Measurements from ENCODE around the gene MORC1.

Gene MORC1

GRCh38 chr3:109035082-109035481 is 82.9 kb downstream of the MORC1 start:
- no peak for DNase-seq
- no peak overlapping the region for H3K4me3 Mint-ChIP-seq
- no peaks in the 10 kb centered on the region for H3K4me1 Mint-ChIP-seq
- no peaks in the 10 kb centered on the region for H3K36me3 Mint-ChIP-seq
- peaks cover 4% of the 10 kb centered on the region for H3K27me3 Mint-ChIP-seq
- H3K9me3 Mint-ChIP-seq, result no peaks in the 10 kb centered on the region
- CTCF ChIA-PET, result interaction anchor here (1.7 kb wide), 1 partner anchor 12 kb away, joined by 5 read pairs; no protein-coding TSS in a partner anchor
- H3K27ac Mint-ChIP-seq, result no peak overlapping the region

GRCh38 chr3:109033000-109033660 is 84.8 kb downstream of the MORC1 start:
- Mint-ChIP-seq H3K36me3 (no peaks in the 10 kb centered on the region), H3K4me3 (no peak overlapping the region), H3K27ac (no peak overlapping the region), H3K9me3 (no peaks in the 10 kb centered on the region), H3K27me3 (peaks cover 3% of the 10 kb centered on the region), H3K4me1 (no peaks in the 10 kb centered on the region)
- DNase-seq, result no peak
- CTCF ChIA-PET, result no interaction called here

GRCh38 chr3:109028753-109029152 is 89.2 kb downstream of the MORC1 start:
- no peak overlapping the region for H3K4me3 Mint-ChIP-seq
- no peaks in the 10 kb centered on the region for H3K4me1 Mint-ChIP-seq
- H3K27ac Mint-ChIP-seq, result no peak overlapping the region
- H3K36me3 Mint-ChIP-seq, result no peaks in the 10 kb centered on the region
- CTCF ChIA-PET, result no interaction called here
- no peaks in the 10 kb centered on the region for H3K9me3 Mint-ChIP-seq
- no peak for DNase-seq
- H3K27me3 Mint-ChIP-seq, result no peaks in the 10 kb centered on the region

GRCh38 chr3:109026821-109027220 is 91.1 kb downstream of the MORC1 start:
- no peaks in the 10 kb centered on the region for H3K4me1 Mint-ChIP-seq
- H3K27me3 Mint-ChIP-seq, result no peaks in the 10 kb centered on the region
- no peak for DNase-seq
- no peak overlapping the region for H3K27ac Mint-ChIP-seq
- H3K36me3 Mint-ChIP-seq, result no peaks in the 10 kb centered on the region
- no peak overlapping the region for H3K4me3 Mint-ChIP-seq
- CTCF ChIA-PET, result interaction anchor here (0.7 to 1.0 kb wide), 2 partner anchors 45 to 54 kb away, joined by 3 to 5 read pairs; no protein-coding TSS in a partner anchor
- no peaks in the 10 kb centered on the region for H3K9me3 Mint-ChIP-seq

- Mint-ChIP-seq H3K27me3 (no peaks in the 10 kb centered on the region), H3K9me3 (no peaks in the 10 kb centered on the region), H3K4me1 (no peaks in the 10 kb centered on the region), H3K4me3 (no peak overlapping the region), H3K36me3 (no peaks in the 10 kb centered on the region), H3K27ac (no peak overlapping the region)
- no peak for DNase-seq
- CTCF ChIA-PET, result interaction anchor here (1.0 to 3.3 kb wide), 2 partner anchors 55 to 57 kb away, joined by 5 to 30 read pairs; no protein-coding TSS in a partner anchor
Measured at GRCh38 chr3:109025896-109026295, 92.0 kb downstream of the MORC1 start.

- CTCF ChIA-PET, result interaction anchor here (0.8 to 3.3 kb wide), 24 partner anchors 9 to 552 kb away, joined by 3 to 30 read pairs (median 4); no protein-coding TSS in a partner anchor
- H3K4me3 Mint-ChIP-seq, result no peak overlapping the region
- H3K27ac Mint-ChIP-seq, result no peak overlapping the region
- peak; percentile 58 for DNase-seq
- H3K9me3 Mint-ChIP-seq, result no peaks in the 10 kb centered on the region
- no peaks in the 10 kb centered on the region for H3K4me1 Mint-ChIP-seq
- peaks cover 5% of the 10 kb centered on the region for H3K27me3 Mint-ChIP-seq
- no peaks in the 10 kb centered on the region for H3K36me3 Mint-ChIP-seq
Measured at GRCh38 chr3:109023656-109024254, 94.2 kb downstream of the MORC1 start.

GRCh38 chr3:109023167-109023566 is 94.8 kb downstream of the MORC1 start:
- Mint-ChIP-seq H3K27ac (no peak overlapping the region), H3K4me3 (no peak overlapping the region), H3K4me1 (no peaks in the 10 kb centered on the region), H3K9me3 (no peaks in the 10 kb centered on the region), H3K36me3 (no peaks in the 10 kb centered on the region), H3K27me3 (peaks cover 7% of the 10 kb centered on the region)
- CTCF ChIA-PET, result interaction anchor here (0.8 to 3.3 kb wide), 22 partner anchors 8 to 551 kb away, joined by 3 to 30 read pairs (median 4); no protein-coding TSS in a partner anchor
- DNase-seq, result no peak

GRCh38 chr3:109021556-109021955 is 96.4 kb downstream of the MORC1 start:
- H3K36me3 Mint-ChIP-seq, result no peaks in the 10 kb centered on the region
- H3K27ac Mint-ChIP-seq, result no peak overlapping the region
- no peak overlapping the region for H3K4me3 Mint-ChIP-seq
- H3K27me3 Mint-ChIP-seq, result peaks cover 10% of the 10 kb centered on the region
- CTCF ChIA-PET, result interaction anchor here (1.1 to 1.6 kb wide), 2 partner anchors 50 to 64 kb away, joined by 3 read pairs; no protein-coding TSS in a partner anchor
- DNase-seq, result no peak
- H3K4me1 Mint-ChIP-seq, result no peaks in the 10 kb centered on the region
- H3K9me3 Mint-ChIP-seq, result no peaks in the 10 kb centered on the region

- no peaks in the 10 kb centered on the region for H3K9me3 Mint-ChIP-seq
- DNase-seq, result no peak
- H3K27me3 Mint-ChIP-seq, result peaks cover 10% of the 10 kb centered on the region
- no peak overlapping the region for H3K4me3 Mint-ChIP-seq
- H3K4me1 Mint-ChIP-seq, result no peaks in the 10 kb centered on the region
- CTCF ChIA-PET, result no interaction called here
- H3K36me3 Mint-ChIP-seq, result no peaks in the 10 kb centered on the region
- no peak overlapping the region for H3K27ac Mint-ChIP-seq
Measured at GRCh38 chr3:109018828-109019227, 99.1 kb downstream of the MORC1 start.

GRCh38 chr3:109005443-109005842 is 112.5 kb downstream of the MORC1 start:
- Mint-ChIP-seq H3K27me3 (no peaks in the 10 kb centered on the region), H3K4me3 (no peak overlapping the region), H3K4me1 (no peaks in the 10 kb centered on the region), H3K36me3 (no peaks in the 10 kb centered on the region), H3K9me3 (no peaks in the 10 kb centered on the region), H3K27ac (no peak overlapping the region)
- CTCF ChIA-PET, result interaction anchor here (1.4 kb wide), 1 partner anchor 18 kb away, joined by 4 read pairs; no protein-coding TSS in a partner anchor
- no peak for DNase-seq

GRCh38 chr3:108998436-108998835 is 119.5 kb downstream of the MORC1 start:
- no peaks in the 10 kb centered on the region for H3K9me3 Mint-ChIP-seq
- CTCF ChIA-PET, result no interaction called here
- H3K36me3 Mint-ChIP-seq, result no peaks in the 10 kb centered on the region
- no peaks in the 10 kb centered on the region for H3K27me3 Mint-ChIP-seq
- DNase-seq, result no peak
- no peak overlapping the region for H3K27ac Mint-ChIP-seq
- H3K4me3 Mint-ChIP-seq, result no peak overlapping the region
- H3K4me1 Mint-ChIP-seq, result no peaks in the 10 kb centered on the region

GRCh38 chr3:108985844-108986243 is 132.1 kb downstream of the MORC1 start:
- H3K4me1 Mint-ChIP-seq, result no peaks in the 10 kb centered on the region

GRCh38 chr3:108983051-108983450 is 134.9 kb downstream of the MORC1 start:
- H3K36me3 Mint-ChIP-seq, result no peaks in the 10 kb centered on the region
- peaks cover 12% of the 10 kb centered on the region for H3K27me3 Mint-ChIP-seq
- CTCF ChIA-PET, result no interaction called here
- H3K9me3 Mint-ChIP-seq, result no peaks in the 10 kb centered on the region
- H3K4me1 Mint-ChIP-seq, result no peaks in the 10 kb centered on the region
- no peak overlapping the region for H3K4me3 Mint-ChIP-seq
- DNase-seq, result no peak
- H3K27ac Mint-ChIP-seq, result no peak overlapping the region

More at GRCh38 chr3:108985844-108986243, 132.1 kb downstream of the MORC1 start:
- H3K9me3 Mint-ChIP-seq, result no peaks in the 10 kb centered on the region
- H3K27ac Mint-ChIP-seq, result no peak overlapping the region
- CTCF ChIA-PET, result no interaction called here
- DNase-seq, result no peak
- no peaks in the 10 kb centered on the region for H3K36me3 Mint-ChIP-seq
- peaks cover 12% of the 10 kb centered on the region for H3K27me3 Mint-ChIP-seq
- H3K4me3 Mint-ChIP-seq, result no peak overlapping the region

- CTCF ChIA-PET, result no interaction called here
Measured at GRCh38 chr3:108976058-108976457, 141.9 kb downstream of the MORC1 start.

GRCh38 chr3:108973019-108973418 is 144.9 kb downstream of the MORC1 start:
- H3K27ac Mint-ChIP-seq, result no peak overlapping the region
- H3K27me3 Mint-ChIP-seq, result peaks cover 7% of the 10 kb centered on the region
- H3K36me3 Mint-ChIP-seq, result no peaks in the 10 kb centered on the region
- H3K4me3 Mint-ChIP-seq, result no peak overlapping the region
- no peaks in the 10 kb centered on the region for H3K9me3 Mint-ChIP-seq
- no peaks in the 10 kb centered on the region for H3K4me1 Mint-ChIP-seq
- no peak for DNase-seq
- CTCF ChIA-PET, result no interaction called here

More at GRCh38 chr3:108976058-108976457, 141.9 kb downstream of the MORC1 start:
- H3K9me3 Mint-ChIP-seq, result no peaks in the 10 kb centered on the region
- H3K4me1 Mint-ChIP-seq, result no peaks in the 10 kb centered on the region
- H3K36me3 Mint-ChIP-seq, result no peaks in the 10 kb centered on the region
- H3K27me3 Mint-ChIP-seq, result peaks cover 7% of the 10 kb centered on the region
- DNase-seq, result no peak
- no peak overlapping the region for H3K27ac Mint-ChIP-seq
- no peak overlapping the region for H3K4me3 Mint-ChIP-seq

Measured in activated naive CD4-positive, alpha-beta T cell treated with anti-CD3 and anti-CD28 coated beads, Interleukin-2, amount 10 ng/mL, durations not matched to agents 7 days and 5 days (primary cell).